SK-N-SH treated with all-trans-retinoic acid at 6 μM for 48 hours (cell line): Measurements from ENCODE around the gene DUSP7.

ENCODE experiments used
- ATAC-seq: fragments of 200-7000 bp; cut with Tn5 transposase; 3 replicates; pipeline ENCODE4 v1.9.1; 2020; ENCODE audit warnings: mild to moderate bottlenecking, moderate library complexity
- BACH2 ChIP-seq: fragments of 250-450 bp; sonication (Bioruptor Pico); IDR thresholded peaks from 2 replicates; pipeline ENCODE4 v1.9.0; 2021; ENCODE audit warnings: mild to moderate bottlenecking, borderline replicate concordance
- CREB5 ChIP-seq: fragments of 250-450 bp; sonication (Bioruptor Pico); IDR thresholded peaks from 2 replicates; pipeline ENCODE4 v1.5.1; 2020; ENCODE audit warnings: low read depth, mild to moderate bottlenecking, moderate library complexity
- ESRRG ChIP-seq: fragments of 250-450 bp; sonication (Bioruptor Pico); IDR thresholded peaks from 2 replicates; pipeline ENCODE4 v1.6.1; 2021; ENCODE audit warnings: mild to moderate bottlenecking
- GLIS3 ChIP-seq: fragments of 250-450 bp; sonication (Bioruptor Pico); IDR thresholded peaks from 2 replicates; pipeline ENCODE4 v1.5.0; 2020; ENCODE audit warnings: mild to moderate bottlenecking, moderate library complexity
- ISL1 ChIP-seq: fragments of 250-450 bp; sonication (Bioruptor Pico); IDR thresholded peaks from 2 replicates; pipeline ENCODE4 v2.1.2; 2022; ENCODE audit warnings: mild to moderate bottlenecking, moderate library complexity
- OSR1 ChIP-seq: fragments of 250-450 bp; sonication (Bioruptor Pico); IDR thresholded peaks from 2 replicates; pipeline ENCODE4 v1.8.0; 2022; ENCODE audit warnings: moderate library complexity, mild to moderate bottlenecking, inconsistent platforms
- PATZ1 ChIP-seq: fragments of 250-450 bp; sonication (Bioruptor Pico); IDR thresholded peaks from 2 replicates; pipeline ENCODE4 v1.8.0; 2020; ENCODE audit warnings: mild to moderate bottlenecking, moderate library complexity, borderline replicate concordance
- PPARA ChIP-seq: fragments of 250-450 bp; sonication (Bioruptor Pico); IDR thresholded peaks from 2 replicates; pipeline ENCODE4 v1.5.0; 2020; ENCODE audit warnings: mild to moderate bottlenecking, borderline replicate concordance
- RARB ChIP-seq: fragments of 250-450 bp; sonication (Bioruptor Pico); IDR thresholded peaks from 2 replicates; pipeline ENCODE4 v1.8.0; 2021; ENCODE audit warnings: mild to moderate bottlenecking, moderate library complexity
- TCF4 ChIP-seq: fragments of 250-450 bp; sonication (Bioruptor Pico); IDR thresholded peaks from 2 replicates; pipeline ENCODE4 v1.8.0; 2021; ENCODE audit warnings: mild to moderate bottlenecking, moderate library complexity, borderline replicate concordance
- TOX ChIP-seq: fragments of 250-450 bp; sonication (Bioruptor Pico); IDR thresholded peaks from 2 replicates; pipeline ENCODE4 v1.8.0; 2021; ENCODE audit warnings: mild to moderate bottlenecking, moderate library complexity, borderline replicate concordance
- ZFP30 ChIP-seq: fragments of 450-650 bp; formaldehyde crosslinking; IDR thresholded peaks from 2 replicates; pipeline ENCODE4 v1.5.0; 2022; ENCODE audit warnings: mild to moderate bottlenecking, moderate library complexity
- ZNF565 ChIP-seq: fragments of 450-650 bp; formaldehyde crosslinking; conservative IDR thresholded peaks from 2 replicates; pipeline ENCODE4 v1.5.0; 2020; ENCODE audit warnings: low read depth, mild to moderate bottlenecking, moderate library complexity
- ZNF70 ChIP-seq: fragments of 450-650 bp; formaldehyde crosslinking; IDR thresholded peaks from 2 replicates; pipeline ENCODE4 v1.5.0; 2020; ENCODE audit warnings: mild to moderate bottlenecking, moderate library complexity
- ZNF8 ChIP-seq: fragments of 450-650 bp; formaldehyde crosslinking; IDR thresholded peaks from 2 replicates; pipeline ENCODE4 v1.5.0; 2020; ENCODE audit warnings: mild to moderate bottlenecking, moderate library complexity
- TF ChIP-seq, protein P1 (sequence below): fragments of 250-450 bp; sonication (Bioruptor Pico); IDR thresholded peaks from 2 replicates; pipeline ENCODE4 v1.5.0; 2020; ENCODE audit warnings: mild to moderate bottlenecking, moderate library complexity
- TF ChIP-seq, protein P2 (sequence below): fragments of 250-450 bp; sonication (Bioruptor Pico); IDR thresholded peaks from 2 replicates; pipeline ENCODE4 v1.8.0; 2021; ENCODE audit warnings: low read depth, mild to moderate bottlenecking, moderate library complexity, borderline replicate concordance
- TF ChIP-seq, protein P3 (sequence below): fragments of 250-450 bp; sonication (Bioruptor Pico); IDR thresholded peaks from 2 replicates; pipeline ENCODE4 v1.5.1; 2021; ENCODE audit warnings: mild to moderate bottlenecking, moderate library complexity

DUSP7 gene

GRCh38 chr3:52073490-52073889 lies 17.1 kb upstream of the DUSP7 start (continued):
- TF ChIP-seq, protein P1, sequence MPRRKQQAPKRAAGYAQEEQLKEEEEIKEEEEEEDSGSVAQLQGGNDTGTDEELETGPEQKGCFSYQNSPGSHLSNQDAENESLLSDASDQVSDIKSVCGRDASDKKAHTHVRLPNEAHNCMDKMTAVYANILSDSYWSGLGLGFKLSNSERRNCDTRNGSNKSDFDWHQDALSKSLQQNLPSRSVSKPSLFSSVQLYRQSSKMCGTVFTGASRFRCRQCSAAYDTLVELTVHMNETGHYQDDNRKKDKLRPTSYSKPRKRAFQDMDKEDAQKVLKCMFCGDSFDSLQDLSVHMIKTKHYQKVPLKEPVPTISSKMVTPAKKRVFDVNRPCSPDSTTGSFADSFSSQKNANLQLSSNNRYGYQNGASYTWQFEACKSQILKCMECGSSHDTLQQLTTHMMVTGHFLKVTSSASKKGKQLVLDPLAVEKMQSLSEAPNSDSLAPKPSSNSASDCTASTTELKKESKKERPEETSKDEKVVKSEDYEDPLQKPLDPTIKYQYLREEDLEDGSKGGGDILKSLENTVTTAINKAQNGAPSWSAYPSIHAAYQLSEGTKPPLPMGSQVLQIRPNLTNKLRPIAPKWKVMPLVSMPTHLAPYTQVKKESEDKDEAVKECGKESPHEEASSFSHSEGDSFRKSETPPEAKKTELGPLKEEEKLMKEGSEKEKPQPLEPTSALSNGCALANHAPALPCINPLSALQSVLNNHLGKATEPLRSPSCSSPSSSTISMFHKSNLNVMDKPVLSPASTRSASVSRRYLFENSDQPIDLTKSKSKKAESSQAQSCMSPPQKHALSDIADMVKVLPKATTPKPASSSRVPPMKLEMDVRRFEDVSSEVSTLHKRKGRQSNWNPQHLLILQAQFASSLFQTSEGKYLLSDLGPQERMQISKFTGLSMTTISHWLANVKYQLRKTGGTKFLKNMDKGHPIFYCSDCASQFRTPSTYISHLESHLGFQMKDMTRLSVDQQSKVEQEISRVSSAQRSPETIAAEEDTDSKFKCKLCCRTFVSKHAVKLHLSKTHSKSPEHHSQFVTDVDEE (CRISPR knock-in tag) = no peak
- TF ChIP-seq, all 23 proteins: peak for 0

- no peak for ATAC-seq
- no peak for TF ChIP-seq ESRRG (CRISPR knock-in tag)
These were observed 16.1 kb upstream of the DUSP7 start for GRCh38 chr3:52072471-52072870.

GRCh38 chr3:52072020-52072419 lies 15.6 kb upstream of the DUSP7 start:
- no peak for ATAC-seq
- TF ChIP-seq, protein P2, sequence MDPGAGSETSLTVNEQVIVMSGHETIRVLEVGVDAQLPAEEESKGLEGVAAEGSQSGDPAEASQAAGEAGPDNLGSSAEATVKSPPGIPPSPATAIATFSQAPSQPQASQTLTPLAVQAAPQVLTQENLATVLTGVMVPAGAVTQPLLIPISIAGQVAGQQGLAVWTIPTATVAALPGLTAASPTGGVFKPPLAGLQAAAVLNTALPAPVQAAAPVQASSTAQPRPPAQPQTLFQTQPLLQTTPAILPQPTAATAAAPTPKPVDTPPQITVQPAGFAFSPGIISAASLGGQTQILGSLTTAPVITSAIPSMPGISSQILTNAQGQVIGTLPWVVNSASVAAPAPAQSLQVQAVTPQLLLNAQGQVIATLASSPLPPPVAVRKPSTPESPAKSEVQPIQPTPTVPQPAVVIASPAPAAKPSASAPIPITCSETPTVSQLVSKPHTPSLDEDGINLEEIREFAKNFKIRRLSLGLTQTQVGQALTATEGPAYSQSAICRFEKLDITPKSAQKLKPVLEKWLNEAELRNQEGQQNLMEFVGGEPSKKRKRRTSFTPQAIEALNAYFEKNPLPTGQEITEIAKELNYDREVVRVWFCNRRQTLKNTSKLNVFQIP (CRISPR knock-in tag) = no peak
- TF ChIP-seq ZFP30 (no peak), CREB5 (no peak), TCF4 (CRISPR knock-in tag) (no peak), GLIS3 (no peak), PATZ1 (CRISPR knock-in tag) (no peak), ZNF565 (no peak), TOX (no peak), PPARA (no peak), ESRRG (CRISPR knock-in tag) (no peak), RARB (CRISPR knock-in tag) (no peak), BACH2 (CRISPR knock-in tag) (no peak), ZNF70 (CRISPR knock-in tag) (no peak), ZNF8 (CRISPR knock-in tag) (no peak), ISL1 (no peak), OSR1 (CRISPR knock-in tag) (no peak)
- TF ChIP-seq, protein P3, sequence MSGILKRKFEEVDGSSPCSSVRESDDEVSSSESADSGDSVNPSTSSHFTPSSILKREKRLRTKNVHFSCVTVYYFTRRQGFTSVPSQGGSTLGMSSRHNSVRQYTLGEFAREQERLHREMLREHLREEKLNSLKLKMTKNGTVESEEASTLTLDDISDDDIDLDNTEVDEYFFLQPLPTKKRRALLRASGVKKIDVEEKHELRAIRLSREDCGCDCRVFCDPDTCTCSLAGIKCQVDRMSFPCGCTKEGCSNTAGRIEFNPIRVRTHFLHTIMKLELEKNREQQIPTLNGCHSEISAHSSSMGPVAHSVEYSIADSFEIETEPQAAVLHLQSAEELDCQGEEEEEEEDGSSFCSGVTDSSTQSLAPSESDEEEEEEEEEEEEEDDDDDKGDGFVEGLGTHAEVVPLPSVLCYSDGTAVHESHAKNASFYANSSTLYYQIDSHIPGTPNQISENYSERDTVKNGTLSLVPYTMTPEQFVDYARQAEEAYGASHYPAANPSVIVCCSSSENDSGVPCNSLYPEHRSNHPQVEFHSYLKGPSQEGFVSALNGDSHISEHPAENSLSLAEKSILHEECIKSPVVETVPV (CRISPR knock-in tag) = no peak
- TF ChIP-seq, all 23 proteins: peak for 0

DNA sequence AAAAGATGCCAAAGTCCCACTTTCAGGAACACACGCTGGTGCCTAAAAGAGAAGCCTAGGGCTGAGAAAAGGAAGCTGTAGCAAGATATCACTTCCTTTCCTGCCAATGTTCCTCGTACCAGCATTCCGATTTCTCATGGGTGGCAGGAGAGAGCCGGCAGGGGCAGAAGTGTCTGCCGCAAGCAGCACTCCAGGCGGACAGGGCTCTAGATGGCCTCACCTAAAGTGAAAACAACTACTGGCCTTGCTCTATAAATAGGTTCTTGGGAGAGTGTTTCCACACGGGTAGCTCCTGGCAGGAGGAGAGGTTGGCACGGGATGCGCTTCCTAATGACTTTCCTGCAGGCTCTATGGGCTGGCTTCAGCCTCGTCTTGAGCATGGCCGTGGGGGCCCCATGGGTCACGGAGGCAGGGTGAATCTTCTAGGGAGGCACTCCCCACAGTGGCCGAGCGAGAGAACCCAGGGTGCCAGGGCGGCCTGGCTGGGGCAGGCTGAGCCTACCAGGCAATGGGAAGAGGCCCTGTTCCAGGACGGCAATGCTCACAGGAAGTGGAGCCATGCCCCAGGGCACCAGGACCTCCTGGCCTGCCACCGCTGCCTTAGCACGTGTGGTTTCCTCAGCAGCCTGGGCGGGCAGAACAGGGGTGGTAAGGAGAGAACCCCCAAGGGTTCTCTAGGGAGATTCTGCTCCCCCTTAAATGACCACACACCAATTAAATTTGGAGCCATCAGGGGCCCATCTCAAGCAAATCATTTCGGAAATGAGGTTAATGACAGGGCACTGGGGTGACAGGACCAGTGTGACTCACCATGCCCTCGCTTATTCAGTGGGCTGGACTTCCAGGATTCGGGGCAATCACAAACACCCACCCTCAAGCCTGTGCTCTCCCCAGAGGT lies 14.6 kb upstream of the DUSP7 start:
- TF ChIP-seq TOX (no peak), OSR1 (CRISPR knock-in tag) (no peak), ZFP30 (no peak), TCF4 (CRISPR knock-in tag) (no peak)
- TF ChIP-seq, all 23 proteins: peak for 0
- ATAC-seq = no peak
